H1 (cell line): ENCODE measurements around the gene GLMP. TPM values are rescaled to one million over a fixed set of nuclear protein-coding genes. Genes with fewer than 3 reads are reported as not detected.
A peak's percentile ranks its signal among the peaks of the same experiment; 100 is the strongest.

Source experiments
- BCL11A ChIP-seq, 2 experiments: IDR thresholded peaks; one replicate each; pipeline ENCODE4 v1.6.1; 2011; ENCODE audit warnings: low read depth in 2 of 2, low read length in 2 of 2, mild to moderate bottlenecking in 2 of 2
- CEBPB ChIP-seq: IDR thresholded peaks from 2 replicates; pipeline ENCODE4 v1.6.1; 2012; ENCODE audit warnings: low read depth, low read length
- CHD7 ChIP-seq: fragments of 300-600 bp; sonication (generic); IDR thresholded peaks from 2 replicates; pipeline ENCODE4 v1.7.1; 2012; ENCODE audit warnings: low read length, moderate library complexity, mild to moderate bottlenecking, inconsistent platforms; ENCODE audit not compliant: insufficient replicate concordance
- CTBP2 ChIP-seq: IDR thresholded peaks from 2 replicates; pipeline ENCODE4 v1.7.0; 2011; ENCODE audit warnings: borderline replicate concordance, mild to moderate bottlenecking, moderate library complexity, mixed read lengths, low read length; ENCODE audit not compliant: insufficient read depth, insufficient read length
- EP300 ChIP-seq, 2 experiments: IDR thresholded peaks; 1 replicate in 1 of 2; 2 replicates in 1 of 2; pipeline ENCODE4 v1.6.1; 2011 to 2012; ENCODE audit warnings: low read depth in 2 of 2, low read length in 2 of 2, mild to moderate bottlenecking in 2 of 2, borderline replicate concordance in 1 of 2, inconsistent platforms in 1 of 2, moderate library complexity in 1 of 2
- GABPA ChIP-seq: IDR thresholded peaks from 2 replicates; pipeline ENCODE4 v1.6.1; 2011; ENCODE audit warnings: mild to moderate bottlenecking, low read length, moderate library complexity, borderline replicate concordance; ENCODE audit not compliant: insufficient read depth
- RBBP5 ChIP-seq: IDR thresholded peaks from 2 replicates; pipeline ENCODE4 v1.7.1; 2012; ENCODE audit warnings: low read depth, mild to moderate bottlenecking, inconsistent platforms, low read length, moderate library complexity, borderline replicate concordance
- RFX5 ChIP-seq: IDR thresholded peaks from 2 replicates; pipeline ENCODE4 v1.6.1; 2011; ENCODE audit warnings: low read depth, low read length, improper control_type of control experiment, borderline replicate concordance
- SIN3A ChIP-seq, 2 experiments: IDR thresholded peaks in 1 of 2; conservative IDR thresholded peaks in 1 of 2; 2 replicates each; pipeline ENCODE4 v1.6.1; 2011 to 2012; ENCODE audit warnings: low read length in 2 of 2, improper control_type of control experiment in 1 of 2, low read depth in 1 of 2, mild to moderate bottlenecking in 1 of 2
- polyA plus RNA-seq, 7 experiments: library from polyadenylated mRNA; depleted of rRNA in 3 of 7; stranded (reverse) in 5 of 7; unstranded in 2 of 7; fragments of >200 nt in 5 of 7; fragments of 200-250 nt in 2 of 7; gene quantifications; 1 replicate in 5 of 7; 2 replicates in 1 of 7; 4 replicates in 1 of 7; pipeline versions ENCODE4 v1.2.1 to v1.2.3, GENCODE V29; 2011 to 2013; ENCODE audit warnings: missing spikeins in 2 of 7, mixed read lengths in 2 of 7
- total RNA-seq: library from RNA; stranded (reverse); fragmentation: NEBNext Ultra II Directional; extraction: Animal tissue kit (Norgen Biotek cat#: 25700); gene quantifications from 2 replicates; pipeline ENCODE4 v1.2.1, GENCODE V29; 2021

GLMP gene
- total and polyA plus RNA-seq, 2 of the 8 experiments (the other 6 are each of a cell fraction or from before 2014, with no cell fraction given): 48.1 to 59.5 TPM

GRCh38 chr1:156282479-156283222, 12.8 kb downstream of the GLMP start, which contains the start of gene SMG5 (continued):
- no peak for TF ChIP-seq CHD7
- TF ChIP-seq SIN3A (conservative IDR thresholded peaks at IDR 0.05 in 1 of 2, IDR thresholded peaks at IDR 0.05 in 1 of 2; ENCODE audit: low read depth in 1 of 2, low read length in 2 of 2): peak; percentile 86 to 97
- TF ChIP-seq RFX5: no peak
- peak; percentile 62; the same call in 1 of the 2 replicates for TF ChIP-seq GABPA
- no peak for TF ChIP-seq BCL11A (IDR thresholded peaks at IDR 0.05; ENCODE audit: low read depth in 2 of 2, low read length in 2 of 2)
- peak; percentile 60; the same call in 1 of the 2 replicates for TF ChIP-seq RBBP5
- no peak for TF ChIP-seq CEBPB
- peak in 1 of 2 experiments; percentile 77; a peak in 1 of 3 replicates for TF ChIP-seq EP300 (IDR thresholded peaks at IDR 0.05; ENCODE audit: borderline replicate concordance in 1 of 2, low read depth in 2 of 2, low read length in 2 of 2)
- TF ChIP-seq CTBP2: peak; percentile 33
